ENCODE data around the gene GAS2L2. TPM values are rescaled to one million over a fixed set of nuclear protein-coding genes. Genes with fewer than 3 reads are reported as not detected.
A peak's percentile ranks its signal among the peaks of the same experiment; 100 is the strongest.

The GAS2L2 gene
- total and polyA plus RNA-seq, 2 experiments from 2014 or later, result not detected

DNA sequence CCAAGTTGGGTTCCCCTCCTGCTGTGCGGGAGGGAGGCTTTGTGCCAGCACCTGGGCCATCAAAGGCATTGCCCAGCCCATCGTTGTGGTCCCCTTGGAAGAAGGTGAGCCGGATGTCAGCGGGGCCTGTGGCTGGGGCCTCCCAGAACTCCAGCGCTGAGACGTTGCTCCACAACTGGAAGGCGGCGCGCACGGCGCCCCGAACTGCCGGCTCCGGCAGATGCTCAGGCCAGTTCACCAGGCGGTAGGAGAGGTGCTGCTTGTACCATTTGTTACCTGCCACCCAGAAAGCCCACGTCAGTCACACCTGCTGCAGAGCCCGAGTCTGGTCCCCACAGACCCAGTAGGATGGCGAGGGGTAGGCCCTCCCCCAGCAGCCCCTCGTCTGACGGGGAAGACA lies 20.1 kb upstream of the GAS2L2 start:
- H2AFZ ChIP-seq, result no peak overlapping the region
- no peaks in the 10 kb centered on the region for H3K27me3 ChIP-seq
- no peaks in the 10 kb centered on the region for H4K20me1 ChIP-seq (ENCODE audit: insufficient read depth, poor library complexity, severe bottlenecking)
- no peak overlapping the region for H3K4me3 ChIP-seq
- TF ChIP-seq EZH2 (IDR thresholded peaks at IDR 0.05; ENCODE audit: borderline replicate concordance) (no peak), EZH2phosphoT487 (IDR thresholded peaks at IDR 0.05; ENCODE audit: low read depth, severe bottlenecking, unreplicated experiment) (no peak)
- TF ChIP-seq, protein P1, sequence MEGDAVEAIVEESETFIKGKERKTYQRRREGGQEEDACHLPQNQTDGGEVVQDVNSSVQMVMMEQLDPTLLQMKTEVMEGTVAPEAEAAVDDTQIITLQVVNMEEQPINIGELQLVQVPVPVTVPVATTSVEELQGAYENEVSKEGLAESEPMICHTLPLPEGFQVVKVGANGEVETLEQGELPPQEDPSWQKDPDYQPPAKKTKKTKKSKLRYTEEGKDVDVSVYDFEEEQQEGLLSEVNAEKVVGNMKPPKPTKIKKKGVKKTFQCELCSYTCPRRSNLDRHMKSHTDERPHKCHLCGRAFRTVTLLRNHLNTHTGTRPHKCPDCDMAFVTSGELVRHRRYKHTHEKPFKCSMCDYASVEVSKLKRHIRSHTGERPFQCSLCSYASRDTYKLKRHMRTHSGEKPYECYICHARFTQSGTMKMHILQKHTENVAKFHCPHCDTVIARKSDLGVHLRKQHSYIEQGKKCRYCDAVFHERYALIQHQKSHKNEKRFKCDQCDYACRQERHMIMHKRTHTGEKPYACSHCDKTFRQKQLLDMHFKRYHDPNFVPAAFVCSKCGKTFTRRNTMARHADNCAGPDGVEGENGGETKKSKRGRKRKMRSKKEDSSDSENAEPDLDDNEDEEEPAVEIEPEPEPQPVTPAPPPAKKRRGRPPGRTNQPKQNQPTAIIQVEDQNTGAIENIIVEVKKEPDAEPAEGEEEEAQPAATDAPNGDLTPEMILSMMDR (IDR thresholded peaks at IDR 0.05; ENCODE audit: poor library complexity), result no peak
- WGBS (ENCODE audit: low lambda C conversion rate, missing lambda C conversion rate), result 91% methylated on average over 20 of the region's 20 CpGs
- no peak for DNase-seq (ENCODE audit: low spot score)
- H3K9me2 ChIP-seq (replicated peaks; ENCODE audit: insufficient read depth), result no peaks in the 10 kb centered on the region
- H3K36me3 ChIP-seq (replicated peaks; ENCODE audit: insufficient read depth, low read depth), result no peaks in the 10 kb centered on the region
- no peak overlapping the region for H3K4me2 ChIP-seq
- no peaks in the 10 kb centered on the region for H3K79me2 ChIP-seq
- peaks cover 33% of the 10 kb centered on the region for H3K4me1 ChIP-seq (ENCODE audit: insufficient read depth)
- H3K27ac ChIP-seq, result no peak overlapping the region
- no peaks in the 10 kb centered on the region for H3K9me3 ChIP-seq (ENCODE audit: low read depth)

DNA sequence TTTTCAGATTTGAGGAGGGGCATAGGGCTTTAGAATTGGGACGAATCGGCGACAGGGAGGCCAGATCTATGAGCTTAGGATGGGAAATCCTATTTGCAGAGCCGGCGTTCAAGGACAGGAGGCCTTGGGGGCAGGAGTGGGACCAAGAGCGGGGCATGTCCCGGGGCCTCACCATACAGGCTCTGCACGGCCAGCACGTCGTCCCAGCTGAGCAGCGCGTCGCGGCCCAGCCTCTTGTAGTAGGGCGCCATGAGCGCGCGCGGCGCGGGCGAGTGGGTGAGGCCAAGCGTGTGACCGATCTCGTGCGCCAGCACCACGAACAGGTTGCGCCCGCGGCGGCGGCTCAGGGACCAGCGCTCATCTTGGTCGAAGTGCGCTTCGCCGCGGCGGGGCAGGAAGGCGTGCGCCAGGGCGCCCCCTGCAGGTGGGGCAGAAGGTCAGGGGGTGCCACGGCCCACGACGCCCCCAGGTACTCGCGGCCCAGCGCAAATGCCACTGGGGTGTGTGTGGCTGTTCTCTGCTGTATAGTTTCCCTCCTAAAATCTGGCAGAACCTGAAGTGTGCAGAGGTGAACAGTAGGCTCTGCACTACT lies 17.0 kb upstream of the GAS2L2 start:
- Histone ChIP-seq H3K9me2 (replicated peaks; ENCODE audit: insufficient read depth) (no peaks in the 10 kb centered on the region), H3K79me2 (no peaks in the 10 kb centered on the region), H4K20me1 (ENCODE audit: insufficient read depth, poor library complexity, severe bottlenecking) (no peaks in the 10 kb centered on the region), H3K9me3 (ENCODE audit: low read depth) (no peaks in the 10 kb centered on the region), H3K27me3 (no peaks in the 10 kb centered on the region), H3K36me3 (replicated peaks; ENCODE audit: insufficient read depth, low read depth) (no peaks in the 10 kb centered on the region), H2AFZ (no peak overlapping the region), H3K4me1 (ENCODE audit: insufficient read depth) (peaks cover 20% of the 10 kb centered on the region), H3K4me2 (no peak overlapping the region), H3K4me3 (no peak overlapping the region), H3K27ac (no peak overlapping the region)
- no peak for DNase-seq (ENCODE audit: low spot score)
- TF ChIP-seq, protein P1 (IDR thresholded peaks at IDR 0.05; ENCODE audit: poor library complexity), result peak; percentile 8
- no peak for TF ChIP-seq EZH2phosphoT487 (IDR thresholded peaks at IDR 0.05; ENCODE audit: low read depth, severe bottlenecking, unreplicated experiment)
- 95% methylated on average over 43 of the region's 48 CpGs for WGBS (ENCODE audit: low lambda C conversion rate, missing lambda C conversion rate)

DNA sequence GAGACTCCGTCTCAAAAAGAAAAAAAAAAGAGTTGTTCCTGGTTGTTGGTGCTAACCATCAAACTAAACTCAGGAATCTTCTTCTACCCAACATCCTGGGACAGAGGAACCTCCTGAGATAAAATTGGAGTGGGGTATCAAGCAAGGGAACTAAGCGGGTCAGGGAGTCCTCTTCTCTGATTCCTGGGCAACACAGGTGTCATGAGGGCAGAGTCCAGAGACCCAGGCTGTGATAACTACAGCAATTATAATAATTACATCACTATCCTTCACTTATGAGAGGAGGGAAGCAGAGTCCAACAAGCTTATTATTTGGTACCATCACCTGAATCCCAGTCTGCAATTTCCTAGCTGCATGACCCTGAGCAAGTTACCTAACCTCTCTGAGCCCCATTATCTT lies 15.8 kb upstream of the GAS2L2 start:
- no peak overlapping the region for H2AFZ ChIP-seq
- H3K9me2 ChIP-seq (replicated peaks; ENCODE audit: insufficient read depth), result no peaks in the 10 kb centered on the region
- no peak overlapping the region for H3K27ac ChIP-seq
- WGBS (ENCODE audit: low lambda C conversion rate, missing lambda C conversion rate), result 95% methylated on average over 2 of the region's 2 CpGs
- H3K27me3 ChIP-seq, result no peaks in the 10 kb centered on the region
- no peak overlapping the region for H3K4me3 ChIP-seq
- peaks cover 17% of the 10 kb centered on the region for H3K4me1 ChIP-seq (ENCODE audit: insufficient read depth)
- H3K4me2 ChIP-seq, result no peak overlapping the region
- H3K36me3 ChIP-seq (replicated peaks; ENCODE audit: insufficient read depth, low read depth), result no peaks in the 10 kb centered on the region
- H4K20me1 ChIP-seq (ENCODE audit: insufficient read depth, poor library complexity, severe bottlenecking), result no peaks in the 10 kb centered on the region
- no peak for DNase-seq (ENCODE audit: low spot score)
- TF ChIP-seq EZH2phosphoT487 (IDR thresholded peaks at IDR 0.05; ENCODE audit: low read depth, severe bottlenecking, unreplicated experiment) (no peak), EZH2 (IDR thresholded peaks at IDR 0.05; ENCODE audit: borderline replicate concordance) (no peak)
- no peaks in the 10 kb centered on the region for H3K9me3 ChIP-seq (ENCODE audit: low read depth)
- no peaks in the 10 kb centered on the region for H3K79me2 ChIP-seq

GRCh38 chr17:35766903-35767510 lies 14.0 kb upstream of the GAS2L2 start:
- no peak overlapping the region for H3K27ac ChIP-seq
- no peak overlapping the region for H3K4me2 ChIP-seq
- no peaks in the 10 kb centered on the region for H3K9me3 ChIP-seq (ENCODE audit: low read depth)
- no peak for TF ChIP-seq EZH2 (IDR thresholded peaks at IDR 0.05; ENCODE audit: borderline replicate concordance)
- TF ChIP-seq, protein P1 (IDR thresholded peaks at IDR 0.05; ENCODE audit: poor library complexity), result peak; percentile 55
- H4K20me1 ChIP-seq (ENCODE audit: insufficient read depth, poor library complexity, severe bottlenecking), result no peaks in the 10 kb centered on the region
- no peaks in the 10 kb centered on the region for H3K27me3 ChIP-seq
- no peak overlapping the region for H2AFZ ChIP-seq
- H3K4me1 ChIP-seq (ENCODE audit: insufficient read depth), result peaks cover 13% of the 10 kb centered on the region
- no peaks in the 10 kb centered on the region for H3K9me2 ChIP-seq (replicated peaks; ENCODE audit: insufficient read depth)
- no peaks in the 10 kb centered on the region for H3K79me2 ChIP-seq
- no peak overlapping the region for H3K4me3 ChIP-seq
- peak; percentile 59 for DNase-seq (ENCODE audit: low spot score)
- no peaks in the 10 kb centered on the region for H3K36me3 ChIP-seq (replicated peaks; ENCODE audit: insufficient read depth, low read depth)
- 62% methylated on average over 7 of the region's 7 CpGs for WGBS (ENCODE audit: low lambda C conversion rate, missing lambda C conversion rate)

Measured in hepatocyte (in vitro differentiated cells).